ENCODE measurements around the gene GALNT16.

Gene GALNT16

GRCh38 chr14:69235708-69236107 is 24.2 kb upstream of the GALNT16 start:
- DNase-seq (ENCODE audit: low read depth, low spot score) = no peak
- no peaks in the 10 kb centered on the region for H3K36me3 ChIP-seq (ENCODE audit: insufficient read depth, low read length)
- H3K4me3 ChIP-seq = no peak overlapping the region
- no peaks in the 10 kb centered on the region for H3K9me3 ChIP-seq (ENCODE audit: low read depth, low read length)
- no peak overlapping the region for H3K27ac ChIP-seq
- H3K9ac ChIP-seq (ENCODE audit: insufficient read length) = no peak overlapping the region
- no peak for TF ChIP-seq EZH2 (IDR thresholded peaks at IDR 0.05)
- no peak for TF ChIP-seq POLR2AphosphoS5 (IDR thresholded peaks at IDR 0.05; ENCODE audit: borderline replicate concordance, low read depth, low read length)
- TF ChIP-seq FOXP2 (optimal IDR thresholded peaks at IDR 0.05; ENCODE audit: control extremely low read depth, extremely low read length, insufficient read depth) = no peak

DNA sequence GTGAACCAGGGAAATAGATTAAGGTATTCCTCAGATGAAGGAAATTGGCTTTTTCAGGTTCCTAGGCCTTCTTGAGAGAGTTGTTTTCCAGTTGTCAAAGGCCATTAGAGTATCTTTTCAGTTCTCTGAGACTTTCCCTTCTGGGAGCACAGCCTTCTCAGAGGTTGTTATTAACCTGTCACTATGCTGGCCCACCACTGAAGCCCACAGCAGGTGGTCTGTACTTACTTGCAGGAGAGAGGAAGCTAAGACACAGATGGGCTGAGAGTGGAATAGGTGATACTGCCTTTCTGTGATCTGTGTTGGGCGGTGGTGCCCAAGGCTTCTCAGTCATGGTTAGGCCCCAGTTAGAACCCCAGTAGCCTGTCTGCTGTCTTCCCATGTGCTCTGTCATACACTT is 22.8 kb upstream of the GALNT16 start:
- no peak for TF ChIP-seq EZH2 (IDR thresholded peaks at IDR 0.05)
- no peak for TF ChIP-seq FOXP2 (optimal IDR thresholded peaks at IDR 0.05; ENCODE audit: control extremely low read depth, extremely low read length, insufficient read depth)
- TF ChIP-seq POLR2AphosphoS5 (IDR thresholded peaks at IDR 0.05; ENCODE audit: borderline replicate concordance, low read depth, low read length) = no peak
- no peak for DNase-seq (ENCODE audit: low read depth, low spot score)
- Histone ChIP-seq H3K27ac (no peak overlapping the region), H3K9me3 (ENCODE audit: low read depth, low read length) (no peaks in the 10 kb centered on the region), H3K36me3 (ENCODE audit: insufficient read depth, low read length) (no peaks in the 10 kb centered on the region), H3K9ac (ENCODE audit: insufficient read length) (no peak overlapping the region), H3K4me3 (no peak overlapping the region)

DNA sequence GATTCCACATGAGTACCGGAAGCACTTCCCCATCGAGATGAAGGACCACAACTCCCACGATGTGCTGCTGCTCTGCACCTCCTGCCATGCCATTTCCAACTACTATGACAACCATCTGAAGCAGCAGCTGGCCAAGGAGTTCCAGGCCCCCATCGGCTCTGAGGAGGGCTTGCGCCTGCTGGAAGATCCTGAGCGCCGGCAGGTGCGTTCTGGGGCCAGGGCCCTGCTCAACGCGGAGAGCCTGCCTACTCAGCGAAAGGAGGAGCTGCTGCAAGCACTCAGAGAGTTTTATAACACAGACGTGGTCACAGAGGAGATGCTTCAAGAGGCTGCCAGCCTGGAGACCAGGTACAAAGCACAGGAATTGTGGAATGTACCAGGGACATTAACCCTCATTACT is 22.4 kb upstream of the GALNT16 start:
- Histone ChIP-seq H3K9ac (ENCODE audit: insufficient read length) (no peak overlapping the region), H3K27ac (no peak overlapping the region), H3K9me3 (ENCODE audit: low read depth, low read length) (no peaks in the 10 kb centered on the region), H3K36me3 (ENCODE audit: insufficient read depth, low read length) (no peaks in the 10 kb centered on the region), H3K4me3 (no peak overlapping the region)
- TF ChIP-seq FOXP2 (optimal IDR thresholded peaks at IDR 0.05; ENCODE audit: control extremely low read depth, extremely low read length, insufficient read depth) = no peak
- no peak for TF ChIP-seq POLR2AphosphoS5 (IDR thresholded peaks at IDR 0.05; ENCODE audit: borderline replicate concordance, low read depth, low read length)
- TF ChIP-seq EZH2 (IDR thresholded peaks at IDR 0.05) = no peak
- DNase-seq (ENCODE audit: low read depth, low spot score) = no peak

GRCh38 chr14:69238883-69239282 is 21.1 kb upstream of the GALNT16 start:
- H3K4me3 ChIP-seq = no peak overlapping the region
- H3K27ac ChIP-seq = no peak overlapping the region
- no peak overlapping the region for H3K9ac ChIP-seq (ENCODE audit: insufficient read length)
- DNase-seq (ENCODE audit: low read depth, low spot score) = no peak
- no peaks in the 10 kb centered on the region for H3K36me3 ChIP-seq (ENCODE audit: insufficient read depth, low read length)
- no peaks in the 10 kb centered on the region for H3K9me3 ChIP-seq (ENCODE audit: low read depth, low read length)
- no peak for TF ChIP-seq FOXP2 (optimal IDR thresholded peaks at IDR 0.05; ENCODE audit: control extremely low read depth, extremely low read length, insufficient read depth)

DNA sequence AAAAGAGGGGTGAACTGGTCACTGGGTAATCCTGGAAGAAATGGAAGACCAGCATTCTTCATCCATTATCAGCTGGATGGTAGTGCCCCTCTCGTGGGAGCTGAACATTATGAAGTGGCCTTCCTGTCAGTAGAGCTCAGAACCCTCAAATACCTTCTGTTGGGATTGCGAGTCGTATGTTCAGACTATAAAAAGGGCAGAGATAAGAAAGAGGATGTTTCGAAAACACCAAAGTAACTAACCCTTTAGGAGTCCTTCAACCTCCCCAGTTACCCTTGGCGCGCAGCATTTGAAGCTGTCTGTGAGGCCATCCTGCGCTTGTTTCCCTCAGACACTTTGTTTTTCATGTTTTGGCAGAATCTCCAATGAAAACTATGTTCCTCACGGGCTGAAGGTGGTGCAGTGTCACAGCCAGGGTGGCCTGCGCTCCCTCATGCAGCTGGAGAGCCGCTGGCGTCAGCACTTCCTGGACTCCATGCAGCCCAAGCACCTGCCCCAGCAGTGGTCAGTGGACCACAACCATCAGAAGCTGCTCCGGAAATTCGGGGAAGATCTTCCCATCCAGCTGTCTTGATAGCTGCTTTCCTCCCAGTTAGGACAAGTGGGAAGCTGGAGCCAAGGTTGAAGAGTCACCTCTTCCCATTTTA is 19.3 kb upstream of the GALNT16 start:
- Histone ChIP-seq H3K9me3 (ENCODE audit: low read depth, low read length) (no peaks in the 10 kb centered on the region), H3K4me3 (no peak overlapping the region), H3K27ac (no peak overlapping the region), H3K9ac (ENCODE audit: insufficient read length) (no peak overlapping the region), H3K36me3 (ENCODE audit: insufficient read depth, low read length) (no peaks in the 10 kb centered on the region)
- no peak for DNase-seq (ENCODE audit: low read depth, low spot score)
- no peak for TF ChIP-seq EZH2 (IDR thresholded peaks at IDR 0.05)
- no peak for TF ChIP-seq POLR2AphosphoS5 (IDR thresholded peaks at IDR 0.05; ENCODE audit: borderline replicate concordance, low read depth, low read length)
- TF ChIP-seq FOXP2 (optimal IDR thresholded peaks at IDR 0.05; ENCODE audit: control extremely low read depth, extremely low read length, insufficient read depth) = no peak

DNA sequence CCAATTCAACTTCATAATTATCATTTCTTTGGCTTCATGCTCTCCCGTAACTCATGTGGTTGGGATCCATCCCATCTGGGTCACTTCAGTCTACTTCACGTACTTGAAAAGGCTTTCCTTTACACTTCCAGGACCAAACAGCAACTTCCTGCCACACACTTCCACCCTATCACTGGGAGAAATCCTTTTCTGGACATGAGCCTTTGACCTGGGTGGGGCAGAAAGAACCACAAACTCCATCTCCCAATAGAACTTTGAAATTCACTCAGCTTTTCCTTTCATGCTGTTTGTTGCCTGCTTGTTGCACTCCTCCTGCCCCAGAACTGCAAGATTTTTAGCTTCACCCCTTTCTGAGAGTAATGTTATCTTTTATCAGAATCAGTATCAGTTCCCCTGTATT is 18.4 kb upstream of the GALNT16 start:
- Histone ChIP-seq H3K4me3 (no peak overlapping the region), H3K36me3 (ENCODE audit: insufficient read depth, low read length) (no peaks in the 10 kb centered on the region), H3K27ac (no peak overlapping the region), H3K9ac (ENCODE audit: insufficient read length) (no peak overlapping the region), H3K9me3 (ENCODE audit: low read depth, low read length) (no peaks in the 10 kb centered on the region)
- TF ChIP-seq FOXP2 (optimal IDR thresholded peaks at IDR 0.05; ENCODE audit: control extremely low read depth, extremely low read length, insufficient read depth) = no peak
- no peak for TF ChIP-seq EZH2 (IDR thresholded peaks at IDR 0.05)
- TF ChIP-seq POLR2AphosphoS5 (IDR thresholded peaks at IDR 0.05; ENCODE audit: borderline replicate concordance, low read depth, low read length) = no peak
- DNase-seq (ENCODE audit: low read depth, low spot score) = no peak

- Histone ChIP-seq H3K36me3 (ENCODE audit: insufficient read depth, low read length) (no peaks in the 10 kb centered on the region), H3K9me3 (ENCODE audit: low read depth, low read length) (no peaks in the 10 kb centered on the region), H3K9ac (ENCODE audit: insufficient read length) (no peak overlapping the region), H3K4me3 (0 out of 2 replicates have a peak overlapping the region, but pooled peaks have one; percentile 3), H3K27ac (no peak overlapping the region)
- TF ChIP-seq FOXP2 (optimal IDR thresholded peaks at IDR 0.05; ENCODE audit: control extremely low read depth, extremely low read length, insufficient read depth) (no peak), EZH2 (IDR thresholded peaks at IDR 0.05) (no peak), POLR2AphosphoS5 (IDR thresholded peaks at IDR 0.05; ENCODE audit: borderline replicate concordance, low read depth, low read length) (no peak)
- peak; percentile 24 for DNase-seq (ENCODE audit: low read depth, low spot score)
Observed at GRCh38 chr14:69242311-69243224, 17.4 kb upstream of the GALNT16 start.

GRCh38 chr14:69244946-69245345 is 15.0 kb upstream of the GALNT16 start:
- no peak for DNase-seq (ENCODE audit: low read depth, low spot score)
- no peak for TF ChIP-seq FOXP2 (optimal IDR thresholded peaks at IDR 0.05; ENCODE audit: control extremely low read depth, extremely low read length, insufficient read depth)
- no peak for TF ChIP-seq POLR2AphosphoS5 (IDR thresholded peaks at IDR 0.05; ENCODE audit: borderline replicate concordance, low read depth, low read length)
- TF ChIP-seq EZH2 (IDR thresholded peaks at IDR 0.05) = no peak

More at GRCh38 chr14:69244946-69245345, 15.0 kb upstream of the GALNT16 start:
- no peaks in the 10 kb centered on the region for H3K9me3 ChIP-seq (ENCODE audit: low read depth, low read length)
- no peak overlapping the region for H3K27ac ChIP-seq
- no peak overlapping the region for H3K4me3 ChIP-seq
- H3K36me3 ChIP-seq (ENCODE audit: insufficient read depth, low read length) = no peaks in the 10 kb centered on the region
- no peak overlapping the region for H3K9ac ChIP-seq (ENCODE audit: insufficient read length)

Data from SK-N-MC (cell line).